Astrocyte (in vitro differentiated cells and primary cell): ENCODE measurements around the gene OIP5.

ENCODE experiments used
- CTCF ChIP-seq: IDR thresholded peaks from 2 replicates; pipeline ENCODE4 v1.5.1; 2011; ENCODE audit warnings: low read depth, mild to moderate bottlenecking, inconsistent platforms, low read length, moderate library complexity; ENCODE audit not compliant: insufficient read depth
- EZH2 ChIP-seq: IDR thresholded peaks from 2 replicates; pipeline ENCODE4 v1.6.1; 2012; ENCODE audit warnings: mild to moderate bottlenecking, low read length, inconsistent platforms; ENCODE audit not compliant: insufficient read depth

- TF ChIP-seq CTCF = peak; percentile 58
- TF ChIP-seq EZH2 = no peak
Measured at GRCh38 chr15:41331833-41332193, 578 bp downstream of the OIP5 start.
